Adrenal gland (tissue), 12 donors: ENCODE results near the gene LPCAT2. TPM values are rescaled to one million over a fixed set of nuclear protein-coding genes. Genes with fewer than 3 reads are reported as not detected.

ENCODE experiments used
- DNase-seq, 7 donors: peaks; one replicate each; pipeline ENCODE4 v3.0.0-alpha.2; 2019 to 2020
- H3K27ac ChIP-seq, 5 donors: fragments of 200-600 bp; sonication (generic) in 4 of 5; 1 replicate in 3 of 5; 2 replicates in 2 of 5; pipeline versions ENCODE4 v1.5.1 to v1.8.0; 2016 to 2020; ENCODE audit warnings: mild to moderate bottlenecking in 1 of 5
- H3K27me3 ChIP-seq: fragments of 200-600 bp; 2 replicates; pipeline ENCODE4 v1.8.0; 2021
- H3K36me3 ChIP-seq, 2 donors: fragments of 200-600 bp; replicated peaks in 1 of 2; 1 replicate in 1 of 2; 2 replicates in 1 of 2; pipeline versions ENCODE4 v1.5.1 to v1.8.0; 2018 to 2022
- H3K4me1 ChIP-seq, 2 donors: fragments of 200-600 bp; replicated peaks in 1 of 2; 1 replicate in 1 of 2; 2 replicates in 1 of 2; pipeline versions ENCODE4 v1.5.1 to v1.8.0; 2018 to 2021
- H3K4me3 ChIP-seq, 4 donors: fragments of 200-600 bp; sonication (generic) in 3 of 4; one replicate each; pipeline ENCODE4 v1.5.1; 2016 to 2018
- H3K9me3 ChIP-seq, 3 donors: fragments of 200-600 bp; sonication (generic) in 1 of 3; replicated peaks in 1 of 3; 1 replicate in 2 of 3; 2 replicates in 1 of 3; pipeline versions ENCODE4 v1.5.1 to v1.8.0; 2016 to 2021
- CTCF ChIP-seq, 6 experiments: fragments of 450-650 bp in 4 of 6; fragments of 200-600 bp in 2 of 6; sonication (generic) in 1 of 6; IDR thresholded peaks; 1 replicate in 5 of 6; 2 replicates in 1 of 6; pipeline versions ENCODE4 v1.5.1 to v1.8.0; 2016 to 2021; ENCODE audit warnings: antibody characterized with exemption in 6 of 6, mild to moderate bottlenecking in 2 of 6, moderate library complexity in 1 of 6
- POLR2A ChIP-seq, 2 donors: fragments of 450-650 bp; IDR thresholded peaks; one replicate each; pipeline ENCODE4 v1.6.1; 2017; ENCODE audit warnings: antibody characterized with exemption in 2 of 2, mild to moderate bottlenecking in 2 of 2, moderate library complexity in 1 of 2
- WGBS, 4 donors: extraction: QIAGEN DNeasy Blood & Tissue Kit in 2 of 4; methylation state at CpG; one replicate each; pipeline versions ENCODE4 v1.1.5 to v1.1.7; 2013 to 2017; 5-methylcytosine and 5-hydroxymethylcytosine counted together
- intact Hi-C, 2 donors: fragments of 100-400 bp; cut with DNase I; formaldehyde crosslinking; loops; one replicate each; pipeline versions ENCODE4 v1.14.1 to v1.15.0; 2022 to 2023
- polyA plus RNA-seq, 3 donors: library from polyadenylated mRNA; stranded (reverse); fragments of 200-250 nt in 2 of 3; fragments of 350-450 nt in 1 of 3; fragmentation: Illumina TruSeq in 1 of 3; extraction: RNeasy Lipid Tissue Mini Kit (QIAGEN cat#74804) in 1 of 3; gene quantifications; one replicate each; pipeline ENCODE4 v1.2.3, GENCODE V29; 2013 to 2014
- total RNA-seq, 9 donors: library from RNA; depleted of rRNA in 4 of 9; stranded (reverse); fragments of >200 nt in 4 of 9; fragments of 120-200 nt in 1 of 9; fragmentation: NEBNext Ultra II Directional in 1 of 9; extraction: Animal tissue kit (Norgen Biotek cat#: 25700) in 1 of 9; gene quantifications; one replicate each; pipeline versions ENCODE4 v1.1.0 to v1.2.4, GENCODE V29; 2013 to 2023
- donor health status: healthy with polysubstance abuse.
- donor health status: Bipolar disorder and iron deficiency.
- donor health status: DM: yes; HTN: yes; CAD: no.
- donor health status: DM: no; HTN: no; CAD: no.
- donor health status: DM: no; HTN: no; CAD: no.
- donor health status: DM: yes; HTN: yes; CAD: no.

Gene LPCAT2
- total and polyA plus RNA-seq, 12 donors: 7.1 to 33.1 (median 16.4) TPM

- Histone ChIP-seq H3K9me3 (no peaks in the 10 kb centered on the region), H3K36me3 (no peaks in the 10 kb centered on the region), H3K4me1 (peaks cover 10 to 27% of the 10 kb centered on the region in 2 donors), H3K4me3 (no peak overlapping the region), H3K27me3 (no peaks in the 10 kb centered on the region), H3K27ac (peak overlapping the region in 2 of 5 donors; percentile 17 to 94)
- 70 to 85% (median 77%) methylated on average over 3 of the region's 3 CpGs for WGBS, 4 donors
- TF ChIP-seq POLR2A (IDR thresholded peaks at IDR 0.05) (no peak), CTCF (IDR thresholded peaks at IDR 0.05) (no peak)
- no peak for DNase-seq
- intact Hi-C loops: no loop called here
Observed at GRCh38 chr16:55477736-55478135, 31.1 kb upstream of the LPCAT2 start.

- WGBS, 4 donors: 3 to 9% (median 3%) methylated on average over 14 to 46 of the region's 46 CpGs
- H3K27me3 ChIP-seq: no peaks in the 10 kb centered on the region
- DNase-seq: peak; percentile 40 to 82 (median 50)
- H3K4me3 ChIP-seq: peak within 1 kb of the TSS in 3 of 4 donors; percentile 29 to 80 (median 51)
- peak within 1 kb of the TSS in 3 of 5 donors; percentile 69 to 94 (median 75) for H3K27ac ChIP-seq
- no peak for TF ChIP-seq CTCF (IDR thresholded peaks at IDR 0.05)
- TF ChIP-seq POLR2A (IDR thresholded peaks at IDR 0.05): peak in 1 of 2 donors; percentile 9
- no peaks in the 10 kb centered on the region for H3K9me3 ChIP-seq
- H3K4me1 ChIP-seq: peaks cover 10 to 27% of the 10 kb centered on the region in 2 donors
- peaks cover 0 to 8% of the 10 kb centered on the region in 2 donors for H3K36me3 ChIP-seq
- intact Hi-C loops: no loop called here
Observed at GRCh38 chr16:55478827-55479429, 29.9 kb upstream of the LPCAT2 start, which contains the start of gene MMP2. Gene MMP2 (plus strand): TSS chr16:55479198. CDS start chr16:55479480, 282 bp downstream.

- H3K27ac ChIP-seq: peak overlapping the region in 3 of 5 donors; percentile 69 to 94 (median 75)
- intact Hi-C loops: no loop called here
- peak overlapping the region in 3 of 4 donors; percentile 29 to 80 (median 51) for H3K4me3 ChIP-seq
- 1 to 6% (median 2%) methylated on average over 11 to 41 of the region's 41 CpGs for WGBS, 4 donors
- TF ChIP-seq CTCF (IDR thresholded peaks at IDR 0.05): no peak
- no peak for TF ChIP-seq POLR2A (IDR thresholded peaks at IDR 0.05)
- H3K9me3 ChIP-seq: no peaks in the 10 kb centered on the region
- no peaks in the 10 kb centered on the region for H3K27me3 ChIP-seq
- H3K4me1 ChIP-seq: peaks cover 10 to 27% of the 10 kb centered on the region in 2 donors
- no peak for DNase-seq
- peaks cover 0 to 11% of the 10 kb centered on the region in 2 donors for H3K36me3 ChIP-seq
Observed at GRCh38 chr16:55479430-55480140, 29.3 kb upstream of the LPCAT2 start.

GRCh38 chr16:55480228-55480655 lies 28.6 kb upstream of the LPCAT2 start:
- peaks cover 10 to 27% of the 10 kb centered on the region in 2 donors for H3K4me1 ChIP-seq
- H3K9me3 ChIP-seq: no peaks in the 10 kb centered on the region
- H3K27ac ChIP-seq: peak overlapping the region in 2 of 5 donors; percentile 75 to 94
- WGBS, 4 donors: 1 to 3% (median 3%) methylated on average over 15 to 25 of the region's 25 CpGs
- peak; percentile 62 to 84 (median 67) for DNase-seq
- peak overlapping the region in 2 of 4 donors; percentile 51 to 80 for H3K4me3 ChIP-seq
- TF ChIP-seq POLR2A (IDR thresholded peaks at IDR 0.05) (peak in 1 of 2 donors; percentile 16), CTCF (IDR thresholded peaks at IDR 0.05) (no peak)
- peaks cover 0 to 11% of the 10 kb centered on the region in 2 donors for H3K36me3 ChIP-seq
- H3K27me3 ChIP-seq: no peaks in the 10 kb centered on the region
- intact Hi-C loops: no loop called here
